GM15510 (cell line): ENCODE measurements around the gene AFAP1L2.

Source experiments
- POLR2A ChIP-seq: IDR thresholded peaks from 3 replicates; pipeline ENCODE4 v1.6.1; 2011; ENCODE audit warnings: borderline replicate concordance; ENCODE audit not compliant: insufficient read length; ENCODE audit errors: extremely low read depth

AFAP1L2 gene

DNA sequence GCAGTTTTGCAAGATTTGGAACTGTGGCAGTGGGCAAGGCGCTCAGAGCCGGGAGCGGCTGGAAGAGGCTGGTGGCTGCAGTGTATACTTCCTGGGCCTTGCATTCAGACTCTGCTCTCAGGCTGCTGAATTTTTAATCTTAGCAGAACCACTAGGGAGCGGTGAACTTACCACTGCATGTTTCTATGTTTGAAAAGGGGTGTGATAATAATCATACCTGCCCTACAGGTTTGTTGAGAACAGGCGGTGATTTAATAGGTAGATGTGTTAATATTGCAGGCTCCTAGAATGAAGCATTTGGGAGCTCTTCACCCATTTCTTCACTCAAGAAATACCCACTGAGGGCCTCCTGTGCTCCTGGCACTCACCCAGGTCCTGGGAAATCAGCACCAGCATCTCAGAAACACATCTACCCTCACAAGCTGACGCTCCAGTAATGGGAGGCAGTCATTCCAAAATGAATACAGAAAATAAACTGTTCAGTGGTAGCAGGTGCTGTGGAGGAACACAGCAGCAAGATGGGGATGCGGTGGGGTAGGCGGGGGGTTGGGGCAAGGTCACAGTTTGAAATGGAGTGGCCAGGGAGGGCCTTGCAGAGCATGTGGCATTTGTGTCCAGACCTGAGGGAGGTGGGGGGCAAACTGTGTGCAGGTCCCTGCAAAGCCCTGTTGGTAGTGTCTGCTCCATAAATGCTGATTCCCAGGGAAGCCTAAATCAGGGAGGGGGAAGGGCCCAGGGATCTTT lies 124.2 kb downstream of the AFAP1L2 start:
- TF ChIP-seq POLR2A: no peak

GRCh38 chr10:114279289-114279688 lies 125.0 kb downstream of the AFAP1L2 start:
- TF ChIP-seq POLR2A: no peak

DNA sequence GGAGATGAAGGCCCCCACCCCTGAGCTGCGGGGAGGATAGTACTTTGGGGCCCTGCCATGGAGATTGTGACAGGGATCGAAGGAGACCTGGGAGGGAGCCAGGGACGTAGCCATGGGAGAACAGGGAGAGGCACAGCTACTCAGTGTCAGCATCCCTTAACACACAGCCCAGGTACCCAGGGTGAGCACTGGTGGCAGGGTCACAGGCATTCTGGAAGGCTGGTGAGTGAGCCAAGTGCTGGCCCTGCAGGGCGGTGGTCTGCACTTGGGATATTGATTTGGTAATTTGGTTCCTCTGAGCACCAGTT lies 125.5 kb downstream of the AFAP1L2 start:
- no peak for TF ChIP-seq POLR2A

DNA sequence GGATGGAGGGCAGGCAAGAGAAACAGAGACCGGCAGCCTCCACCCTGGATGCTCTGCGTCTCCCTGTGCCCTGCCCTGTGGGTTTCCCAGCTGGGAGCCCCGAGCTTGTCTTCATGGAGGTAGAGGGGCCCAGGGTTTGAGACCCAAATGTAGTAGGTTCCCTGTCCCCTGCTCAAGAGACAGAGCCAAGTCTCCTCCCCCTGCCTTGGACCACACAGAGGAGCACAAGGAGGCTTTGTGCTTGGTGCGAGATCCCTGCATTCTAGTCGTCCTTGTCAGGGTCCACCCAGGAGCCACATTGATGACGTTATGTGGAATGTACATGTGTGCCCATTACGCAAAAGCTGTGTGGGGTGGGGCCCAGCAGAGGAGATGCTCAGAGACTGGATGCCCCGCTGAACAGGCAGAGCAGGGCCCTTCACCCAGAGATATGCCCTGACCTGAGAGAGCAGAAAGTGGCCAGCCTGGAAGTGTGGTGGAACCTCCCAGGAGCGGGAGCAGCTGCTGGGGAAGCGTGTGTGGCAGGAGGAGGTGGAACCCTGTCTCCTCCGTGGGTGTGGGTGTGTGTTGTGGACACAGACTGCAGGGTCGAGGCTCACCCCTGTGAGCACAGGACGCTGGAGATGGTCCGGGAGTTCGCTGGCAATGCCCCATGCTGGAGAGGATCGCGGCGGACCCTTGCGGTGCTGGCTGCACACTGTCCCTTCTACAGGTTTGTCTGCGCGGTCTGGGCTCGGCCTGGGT lies 126.0 kb downstream of the AFAP1L2 start:
- TF ChIP-seq POLR2A: no peak

DNA sequence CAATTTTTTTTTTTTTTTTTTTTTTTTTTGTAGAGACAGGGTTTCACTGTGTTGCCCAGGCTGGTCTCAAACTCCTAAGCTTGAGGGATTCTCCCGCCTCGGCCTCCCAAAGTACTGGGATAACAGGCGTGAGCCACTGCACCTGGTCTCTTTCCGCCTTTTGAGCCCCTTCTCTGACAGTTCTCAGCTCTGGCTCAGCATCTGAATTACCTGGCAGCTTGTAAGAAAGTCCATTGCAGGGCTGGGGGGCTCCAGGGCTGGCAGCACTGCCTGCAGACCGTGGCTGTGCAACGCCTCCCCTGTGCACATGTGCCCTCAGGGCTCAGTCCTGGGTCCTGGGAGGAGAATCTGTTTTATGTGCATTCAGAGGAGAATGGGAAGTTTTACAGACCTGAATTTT lies 127.6 kb downstream of the AFAP1L2 start:
- no peak for TF ChIP-seq POLR2A

DNA sequence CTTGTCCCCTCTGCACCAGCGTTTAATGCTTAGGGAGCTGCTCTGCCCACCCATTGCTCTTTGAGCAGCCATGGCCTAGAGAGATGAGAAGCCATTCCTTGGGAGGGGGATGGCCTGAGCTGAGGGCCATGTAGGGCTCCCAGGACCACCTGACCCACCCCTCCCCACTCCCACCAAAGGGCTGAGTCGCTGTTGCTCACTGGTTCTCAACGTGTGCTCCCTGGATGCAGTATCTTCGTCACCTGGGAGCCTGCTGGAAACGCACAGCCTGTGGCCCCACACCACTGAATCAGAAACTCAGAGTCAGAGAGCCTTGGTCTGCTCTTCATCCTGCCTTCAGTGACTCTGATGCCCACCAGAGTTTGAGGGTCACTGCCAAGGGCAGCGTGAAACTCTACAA lies 128.2 kb downstream of the AFAP1L2 start:
- TF ChIP-seq POLR2A: no peak

GRCh38 chr10:114274616-114275453 lies 129.5 kb downstream of the AFAP1L2 start:
- TF ChIP-seq POLR2A: no peak

GRCh38 chr10:114273910-114274309 lies 130.4 kb downstream of the AFAP1L2 start:
- TF ChIP-seq POLR2A: no peak

DNA sequence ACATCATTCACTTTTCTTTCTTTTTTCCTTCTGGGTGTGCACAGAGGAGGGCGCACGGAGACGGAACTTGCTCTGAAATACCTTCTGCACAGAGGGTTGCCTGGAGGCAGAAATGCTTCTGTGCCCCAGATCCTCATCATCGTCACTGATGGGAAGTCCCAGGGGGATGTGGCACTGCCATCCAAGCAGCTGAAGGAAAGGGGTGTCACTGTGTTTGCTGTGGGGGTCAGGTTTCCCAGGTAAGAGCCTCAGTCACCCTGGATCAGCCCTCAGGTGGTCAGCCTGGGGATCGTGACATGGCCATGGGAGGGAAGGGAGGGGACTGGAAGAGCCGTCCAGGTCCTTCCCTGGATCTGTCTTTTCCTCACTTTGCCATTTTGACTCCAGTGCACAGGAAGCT lies 131.6 kb downstream of the AFAP1L2 start:
- TF ChIP-seq POLR2A: no peak

- no peak for TF ChIP-seq POLR2A
Observed at GRCh38 chr10:114271779-114272167, 132.5 kb downstream of the AFAP1L2 start.

GRCh38 chr10:114271075-114271778 lies 133.1 kb downstream of the AFAP1L2 start:
- no peak for TF ChIP-seq POLR2A

GRCh38 chr10:114266521-114266920 lies 137.8 kb downstream of the AFAP1L2 start:
- no peak for TF ChIP-seq POLR2A

DNA sequence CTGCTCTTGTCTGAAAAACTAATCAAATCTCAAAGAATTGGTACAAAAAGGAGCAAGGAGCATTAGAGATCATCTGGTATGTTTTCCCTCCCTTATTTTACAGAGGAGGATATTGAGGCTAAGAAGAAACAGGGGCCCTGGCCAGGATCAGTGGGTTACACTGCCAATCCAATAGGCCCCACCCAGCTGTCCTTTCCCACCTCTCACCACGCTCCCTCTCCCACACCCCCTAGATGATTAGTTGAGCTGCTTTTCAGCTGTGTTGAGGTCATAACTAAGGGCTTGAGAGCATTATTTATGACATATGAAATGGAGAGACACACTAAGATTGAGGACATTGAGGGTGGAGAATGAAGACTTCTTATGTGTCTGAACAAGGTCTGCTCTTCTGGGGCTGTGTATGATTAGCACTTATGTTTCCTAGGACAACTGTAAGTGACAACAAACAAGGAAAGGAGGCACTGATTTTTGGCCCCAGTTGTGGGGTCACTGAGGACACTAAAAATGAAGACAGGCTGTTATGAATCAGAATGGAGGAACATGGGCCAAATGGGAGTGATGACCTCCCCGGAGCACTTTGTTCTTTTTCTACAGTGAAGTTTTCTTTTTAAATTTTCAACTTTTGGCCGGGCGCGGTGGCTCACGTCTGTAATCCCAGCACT lies 138.8 kb downstream of the AFAP1L2 start:
- TF ChIP-seq POLR2A: no peak

DNA sequence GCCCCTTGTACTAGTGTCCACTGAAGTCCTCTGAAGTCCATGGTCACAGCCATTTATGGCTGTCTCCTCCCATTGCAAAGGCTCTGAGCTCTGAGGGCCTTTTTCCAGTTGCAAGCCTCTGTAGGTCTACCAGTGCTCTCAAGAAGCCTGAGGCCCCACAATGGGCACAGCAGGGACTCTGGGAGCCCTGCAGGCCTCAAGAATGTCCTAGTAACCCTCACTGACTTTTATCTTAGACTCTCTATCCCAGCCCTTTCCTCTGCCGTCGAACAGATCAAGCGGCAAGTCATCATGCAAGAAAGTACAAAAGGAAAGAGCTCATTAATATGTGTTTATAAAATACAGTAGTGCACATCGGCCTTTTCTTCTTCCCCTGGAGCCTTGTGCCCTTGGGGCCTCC lies 141.8 kb downstream of the AFAP1L2 start:
- no peak for TF ChIP-seq POLR2A

DNA sequence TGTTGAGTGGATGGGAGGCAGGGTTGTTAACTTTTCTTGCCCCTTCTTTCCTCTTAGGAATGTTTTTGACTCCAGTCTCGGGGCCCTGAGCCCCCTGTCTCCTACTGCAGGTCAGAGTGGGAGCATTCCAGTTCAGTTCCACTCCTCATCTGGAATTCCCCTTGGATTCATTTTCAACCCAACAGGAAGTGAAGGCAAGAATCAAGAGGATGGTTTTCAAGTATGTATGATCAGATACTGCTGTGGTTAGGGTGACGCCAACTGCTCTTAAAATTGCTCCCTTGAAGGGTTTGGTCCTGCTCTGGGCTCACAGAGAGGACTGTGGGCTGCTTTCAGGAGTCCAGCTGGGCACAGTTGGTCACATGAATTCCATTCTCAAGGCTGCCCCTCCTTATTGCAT lies 143.2 kb downstream of the AFAP1L2 start:
- no peak for TF ChIP-seq POLR2A

DNA sequence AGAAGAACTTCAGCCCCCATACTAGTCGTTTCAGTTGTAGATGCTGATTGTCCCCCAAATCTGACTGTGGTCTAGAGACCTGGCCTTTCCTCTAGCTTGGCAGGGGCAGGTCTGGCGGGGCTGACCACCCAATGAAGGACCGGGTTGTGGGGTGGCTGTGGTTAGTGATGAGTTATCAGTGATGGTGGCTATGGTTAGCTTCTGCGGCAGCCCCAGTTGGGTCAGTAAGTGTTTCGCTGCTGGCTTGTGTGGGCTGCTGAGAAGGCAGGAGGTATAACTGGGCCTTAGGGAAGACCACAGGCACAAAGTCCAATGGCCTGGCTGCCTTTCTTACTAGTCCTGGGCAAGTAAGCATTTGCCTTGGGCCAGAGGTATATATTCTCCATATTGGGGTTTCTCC lies 143.9 kb downstream of the AFAP1L2 start:
- TF ChIP-seq POLR2A: no peak
